Measurements from ENCODE around the gene CUL9. TPM values are rescaled to one million over a fixed set of nuclear protein-coding genes. Genes with fewer than 3 reads are reported as not detected.

CUL9 gene
- total and polyA plus RNA-seq, 3 donors from 2014 or later: 90.6 to 110 (median 101) TPM

- no peaks in the 10 kb centered on the region for H3K36me3 ChIP-seq (ENCODE audit: low read depth, missing control alignments)
- no peak overlapping the region for H3K4me3 ChIP-seq
- WGBS, 2 donors: 82 to 88% methylated on average over 4 of the region's 4 CpGs
- TF ChIP-seq POLR2A (IDR thresholded peaks at IDR 0.05): no peak
- TF ChIP-seq, protein P1, sequence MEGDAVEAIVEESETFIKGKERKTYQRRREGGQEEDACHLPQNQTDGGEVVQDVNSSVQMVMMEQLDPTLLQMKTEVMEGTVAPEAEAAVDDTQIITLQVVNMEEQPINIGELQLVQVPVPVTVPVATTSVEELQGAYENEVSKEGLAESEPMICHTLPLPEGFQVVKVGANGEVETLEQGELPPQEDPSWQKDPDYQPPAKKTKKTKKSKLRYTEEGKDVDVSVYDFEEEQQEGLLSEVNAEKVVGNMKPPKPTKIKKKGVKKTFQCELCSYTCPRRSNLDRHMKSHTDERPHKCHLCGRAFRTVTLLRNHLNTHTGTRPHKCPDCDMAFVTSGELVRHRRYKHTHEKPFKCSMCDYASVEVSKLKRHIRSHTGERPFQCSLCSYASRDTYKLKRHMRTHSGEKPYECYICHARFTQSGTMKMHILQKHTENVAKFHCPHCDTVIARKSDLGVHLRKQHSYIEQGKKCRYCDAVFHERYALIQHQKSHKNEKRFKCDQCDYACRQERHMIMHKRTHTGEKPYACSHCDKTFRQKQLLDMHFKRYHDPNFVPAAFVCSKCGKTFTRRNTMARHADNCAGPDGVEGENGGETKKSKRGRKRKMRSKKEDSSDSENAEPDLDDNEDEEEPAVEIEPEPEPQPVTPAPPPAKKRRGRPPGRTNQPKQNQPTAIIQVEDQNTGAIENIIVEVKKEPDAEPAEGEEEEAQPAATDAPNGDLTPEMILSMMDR (IDR thresholded peaks at IDR 0.05): no peak
- intact Hi-C loops (cut with DNase I; ENCODE audit: low total_unique reads): no loop called here
- H3K27ac ChIP-seq: no peak overlapping the region
- peaks cover 5% of the 10 kb centered on the region for H3K4me1 ChIP-seq
- DNase-seq: no peak
- H3K9me3 ChIP-seq: no peaks in the 10 kb centered on the region
- no peaks in the 10 kb centered on the region for H3K27me3 ChIP-seq
These were observed 49.1 kb downstream of the CUL9 start for GRCh38 chr6:43231053-43231452.

DNA sequence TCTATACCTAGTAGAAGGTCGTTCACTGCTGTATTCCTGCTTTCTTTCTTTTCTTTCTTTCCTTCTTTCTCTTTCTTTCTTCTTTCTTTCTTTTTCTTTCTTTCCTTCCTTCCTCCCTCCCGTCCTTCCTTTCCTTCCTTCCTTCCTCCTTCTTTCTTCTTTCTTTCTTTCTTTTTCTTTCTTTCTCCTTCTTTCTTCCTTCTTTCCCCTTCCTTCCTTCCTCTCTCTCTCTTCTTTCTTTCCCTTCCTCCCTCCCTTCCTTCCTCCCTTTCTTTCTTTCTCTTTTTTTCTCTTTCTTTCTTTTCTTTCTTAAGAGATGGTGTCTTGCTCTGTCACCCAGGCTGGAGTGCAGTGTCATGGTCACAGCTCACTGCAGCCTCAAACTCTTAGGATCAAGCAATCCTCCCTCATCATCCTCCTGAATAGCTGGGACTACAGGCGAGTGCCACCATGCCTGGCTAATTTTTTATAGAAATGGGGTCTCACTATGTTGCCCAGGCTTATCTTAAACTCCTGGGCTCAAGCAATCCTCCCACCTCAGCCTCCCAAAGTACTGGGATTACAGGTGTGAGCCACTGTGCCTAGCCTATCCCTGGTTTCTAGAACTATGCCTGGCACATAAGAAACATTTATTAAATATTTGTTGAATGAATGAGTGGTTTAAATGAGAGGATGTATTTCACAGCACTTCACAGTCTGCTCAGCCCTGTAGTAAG is 49.9 kb downstream of the CUL9 start:
- no peak for DNase-seq
- Histone ChIP-seq H3K4me1 (peaks cover 5% of the 10 kb centered on the region), H3K27ac (no peak overlapping the region), H3K36me3 (ENCODE audit: low read depth, missing control alignments) (no peaks in the 10 kb centered on the region), H3K4me3 (no peak overlapping the region), H3K9me3 (no peaks in the 10 kb centered on the region), H3K27me3 (no peaks in the 10 kb centered on the region)
- intact Hi-C loops (cut with DNase I; ENCODE audit: low total_unique reads): no loop called here
- 82% methylated on average over 3 of the region's 3 CpGs for WGBS, 2 donors
- TF ChIP-seq, protein P1 (IDR thresholded peaks at IDR 0.05): no peak
- no peak for TF ChIP-seq POLR2A (IDR thresholded peaks at IDR 0.05)

DNA sequence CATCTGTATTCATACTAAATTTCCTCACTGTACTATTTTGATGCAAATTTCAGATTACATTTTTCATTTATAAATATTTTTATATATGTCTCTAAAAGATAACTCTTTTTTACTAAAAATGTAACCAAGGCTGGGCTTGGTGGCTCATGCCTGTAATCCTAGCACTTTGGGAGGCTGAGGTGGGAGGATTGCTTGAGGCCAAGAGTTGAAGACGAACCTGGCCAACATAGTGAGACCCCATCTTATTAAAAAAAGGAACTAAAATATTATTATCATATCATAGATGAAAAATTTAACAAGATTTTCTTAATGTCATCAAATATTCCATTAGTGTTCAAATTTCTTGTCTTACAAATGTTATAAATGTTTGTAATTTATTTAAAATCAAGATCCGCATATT is 53.8 kb downstream of the CUL9 start:
- DNase-seq: no peak
- H3K4me1 ChIP-seq: no peaks in the 10 kb centered on the region
- no peaks in the 10 kb centered on the region for H3K36me3 ChIP-seq (ENCODE audit: low read depth, missing control alignments)
- 90 to 92% methylated on average over 2 of the region's 2 CpGs for WGBS, 2 donors
- H3K27ac ChIP-seq: no peak overlapping the region
- no peak overlapping the region for H3K4me3 ChIP-seq
- H3K27me3 ChIP-seq: no peaks in the 10 kb centered on the region
- intact Hi-C loops (cut with DNase I; ENCODE audit: low total_unique reads): no loop called here
- TF ChIP-seq, protein P1 (IDR thresholded peaks at IDR 0.05): no peak
- TF ChIP-seq POLR2A (IDR thresholded peaks at IDR 0.05): no peak
- no peaks in the 10 kb centered on the region for H3K9me3 ChIP-seq

- H3K27me3 ChIP-seq: no peaks in the 10 kb centered on the region
- WGBS, 2 donors: 76 to 85% methylated on average over 2 of the region's 2 CpGs
These were observed 57.1 kb downstream of the CUL9 start for GRCh38 chr6:43239054-43239453.

More at GRCh38 chr6:43239054-43239453, 57.1 kb downstream of the CUL9 start:
- no peaks in the 10 kb centered on the region for H3K9me3 ChIP-seq
- intact Hi-C loops (cut with DNase I; ENCODE audit: low total_unique reads): no loop called here
- no peaks in the 10 kb centered on the region for H3K4me1 ChIP-seq
- H3K36me3 ChIP-seq (ENCODE audit: low read depth, missing control alignments): no peaks in the 10 kb centered on the region
- DNase-seq: no peak
- no peak overlapping the region for H3K4me3 ChIP-seq
- no peak overlapping the region for H3K27ac ChIP-seq
- no peak for TF ChIP-seq POLR2A (IDR thresholded peaks at IDR 0.05)
- TF ChIP-seq, protein P1 (IDR thresholded peaks at IDR 0.05): no peak

Data from testis (tissue), 3 donors.